ENCODE results near the gene SESN1.

- TF ChIP-seq TAF1 (IDR thresholded peaks at IDR 0.05; ENCODE audit: borderline replicate concordance, low read depth, low read length) = no peak
- no peak for TF ChIP-seq POLR2A (IDR thresholded peaks at IDR 0.05; ENCODE audit: low read depth, low read length)
These were observed 45.8 kb downstream of the SESN1 start for GRCh38 chr6:109048670-109049415.

Data from GM12892 (cell line).